D721Med (cell line): Measurements from ENCODE around the gene ANKRD12.
"Not testable (repeated sequence)": the region's sequence is repeated elsewhere in the genome, so short reads cannot be mapped to it uniquely, and the experiment has no call there.

Experiments used
- DNase-seq: peaks from one replicate; pipeline ENCODE4 v3.0.0; 2011; ENCODE audit warnings: low spot score; ENCODE audit not compliant: insufficient read length
- FAIRE-seq: peaks from 2 replicates; lab custom pipeline; 2011; peaks lifted over from hg19 to GRCh38; lab: Jason Lieb, UNC
- CTCF ChIP-seq: IDR thresholded peaks from 2 replicates; pipeline ENCODE4 v1.5.1; 2012; ENCODE audit warnings: mild to moderate bottlenecking, control low read depth; ENCODE audit not compliant: insufficient read depth; ENCODE audit errors: missing control alignments

ANKRD12 gene

GRCh38 chr18:9157806-9158205, 21.2 kb downstream of the ANKRD12 start:
- no peak for DNase-seq
- TF ChIP-seq CTCF: no peak
- FAIRE-seq: peak; percentile 76

- no peak for TF ChIP-seq CTCF
- DNase-seq (no peak), FAIRE-seq (no peak)
These were observed 23.4 kb downstream of the ANKRD12 start for GRCh38 chr18:9160014-9160413.

- not testable (repeated sequence) for DNase-seq, FAIRE-seq
These were observed 26.1 kb downstream of the ANKRD12 start for GRCh38 chr18:9162663-9163062.

GRCh38 chr18:9164149-9164548, 27.6 kb downstream of the ANKRD12 start:
- not testable (repeated sequence) for DNase-seq, FAIRE-seq

- not testable (repeated sequence) for DNase-seq
These were observed 29.3 kb downstream of the ANKRD12 start for GRCh38 chr18:9165883-9166282.

GRCh38 chr18:9169515-9169914, 32.9 kb downstream of the ANKRD12 start:
- not testable (repeated sequence) for FAIRE-seq, DNase-seq

More at GRCh38 chr18:9165883-9166282, 29.3 kb downstream of the ANKRD12 start:
- FAIRE-seq: not testable (repeated sequence)

- DNase-seq, FAIRE-seq: not testable (repeated sequence)
These were observed 35.3 kb downstream of the ANKRD12 start for GRCh38 chr18:9171919-9172318.

- TF ChIP-seq CTCF: no peak
- DNase-seq (no peak), FAIRE-seq (no peak)
These were observed 36.0 kb downstream of the ANKRD12 start for GRCh38 chr18:9172506-9173127.

GRCh38 chr18:9173770-9174233, 37.2 kb downstream of the ANKRD12 start:
- no peak for FAIRE-seq
- no peak for DNase-seq
- TF ChIP-seq CTCF: no peak

GRCh38 chr18:9174302-9174701, 37.7 kb downstream of the ANKRD12 start:
- FAIRE-seq: no peak
- DNase-seq: no peak
- no peak for TF ChIP-seq CTCF
